Transverse colon (tissue), 4 donors: ENCODE data around the gene MRPL41. TPM values are rescaled to one million over a fixed set of nuclear protein-coding genes. Genes with fewer than 3 reads are reported as not detected.
"Not testable (repeated sequence)": the region's sequence is repeated elsewhere in the genome, so short reads cannot be mapped to it uniquely, and the experiment has no call there.

ENCODE experiments used
- DNase-seq: peaks from one replicate; pipeline ENCODE4 v3.0.0-alpha.2; 2019
- H3K27ac ChIP-seq, 4 donors: fragments of 200-600 bp; sonication (generic); 2 replicates each; pipeline ENCODE4 v1.5.1; 2016 to 2018; ENCODE audit warnings: inconsistent platforms in 4 of 4
- H3K27me3 ChIP-seq: fragments of 200-600 bp; sonication (generic); 2 replicates; pipeline ENCODE4 v1.5.1; 2017; ENCODE audit warnings: inconsistent platforms
- H3K36me3 ChIP-seq, 4 donors: fragments of 200-600 bp; sonication (generic); 2 replicates each; pipeline ENCODE4 v1.5.1; 2017 to 2019; ENCODE audit warnings: inconsistent platforms in 4 of 4
- H3K4me1 ChIP-seq, 4 donors: fragments of 200-600 bp; sonication (generic); 2 replicates each; pipeline ENCODE4 v1.5.1; 2017 to 2020; ENCODE audit warnings: inconsistent platforms in 4 of 4
- H3K4me3 ChIP-seq, 4 donors: fragments of 200-600 bp; sonication (generic); 1 replicate in 1 of 4; 2 replicates in 3 of 4; pipeline versions ENCODE4 v1.5.1 to v1.6.1; 2017 to 2019; ENCODE audit warnings: inconsistent platforms in 4 of 4
- H3K9me3 ChIP-seq, 2 donors: fragments of 200-600 bp; sonication (generic); 2 replicates each; pipeline ENCODE4 v1.5.1; 2017 to 2019; ENCODE audit warnings: inconsistent platforms in 2 of 2
- CTCF ChIP-seq, 5 experiments: fragments of 200-600 bp in 3 of 5; fragments of 450-650 bp in 2 of 5; sonication (generic) in 3 of 5; IDR thresholded peaks; 1 replicate in 2 of 5; 2 replicates in 3 of 5; pipeline ENCODE4 v1.5.1; 2016 to 2017; ENCODE audit warnings: antibody characterized with exemption in 5 of 5, inconsistent platforms in 3 of 5, mild to moderate bottlenecking in 2 of 5, moderate library complexity in 1 of 5
- EP300 ChIP-seq: sonication (generic); formaldehyde crosslinking; IDR thresholded peaks from one replicate; pipeline ENCODE4 v1.6.1; 2017; ENCODE audit warnings: antibody characterized with exemption, low read depth
- POLR2A ChIP-seq: fragments of 450-650 bp; IDR thresholded peaks from one replicate; pipeline ENCODE4 v1.6.1; 2016; ENCODE audit warnings: antibody characterized with exemption, mild to moderate bottlenecking, moderate library complexity
- POLR2AphosphoS5 ChIP-seq, 3 donors: sonication (generic); formaldehyde crosslinking; IDR thresholded peaks; one replicate each; pipeline ENCODE4 v1.6.1; 2016; ENCODE audit warnings: antibody characterized with exemption in 3 of 3
- WGBS, 2 donors: methylation state at CpG; one replicate each; pipeline ENCODE4 v1.1.5; 2018; ENCODE audit warnings: low coverage in 1 of 2; 5-methylcytosine and 5-hydroxymethylcytosine counted together
- in situ Hi-C, 4 donors: fragments of 200-750 bp; cut with MboI; loops; one replicate each; pipeline versions ENCODE4 v1.15.0 to v1.15.1; 2017; ENCODE audit warnings: low sequenced_read_pairs in 3 of 4, low pct_ligation_motif_present in 1 of 4, low pct_unique_long_range_greater_than_20kb in 1 of 4
- intact Hi-C: fragments of 100-400 bp; cut with DNase I; formaldehyde crosslinking; loops from one replicate; pipeline ENCODE4 v1.15.1; 2023; ENCODE audit warnings: low total_unique reads
- total RNA-seq, 4 donors: library from RNA; depleted of rRNA; stranded (reverse); fragments of >200 nt; gene quantifications; one replicate each; pipeline ENCODE4 v1.1.0, GENCODE V29; 2016

MRPL41 gene
- total RNA-seq, 4 donors from 2014 or later, result 109 to 144 (median 119) TPM

GRCh38 chr9:137530331-137530730 is 21.3 kb upstream of the MRPL41 start:
- H3K4me1 ChIP-seq, result peaks cover 3 to 12% (median 7%) of the 10 kb centered on the region in 4 donors
- H3K27ac ChIP-seq, result no peak overlapping the region
- no peaks in the 10 kb centered on the region for H3K27me3 ChIP-seq
- in situ Hi-C loops, result no loop called here
- H3K4me3 ChIP-seq, result no peak overlapping the region
- intact Hi-C loops, result no loop called here
- no peaks in the 10 kb centered on the region for H3K9me3 ChIP-seq
- 55 to 72% methylated on average over 5 of the region's 5 CpGs for WGBS, 2 donors
- H3K36me3 ChIP-seq, result no peaks in the 10 kb centered on the region
- TF ChIP-seq CTCF (IDR thresholded peaks at IDR 0.05) (no peak), POLR2AphosphoS5 (IDR thresholded peaks at IDR 0.05) (no peak), POLR2A (no peak), EP300 (no peak)
- no peak for DNase-seq

- in situ Hi-C loops (no loop called here), intact Hi-C loops (no loop called here)
- H3K36me3 ChIP-seq, result no peaks in the 10 kb centered on the region
- no peak for DNase-seq
- no peaks in the 10 kb centered on the region for H3K9me3 ChIP-seq
- peaks cover 3 to 12% (median 7%) of the 10 kb centered on the region in 4 donors for H3K4me1 ChIP-seq
- no peak overlapping the region for H3K4me3 ChIP-seq
- H3K27me3 ChIP-seq, result no peaks in the 10 kb centered on the region
- TF ChIP-seq POLR2AphosphoS5 (IDR thresholded peaks at IDR 0.05) (no peak), POLR2A (no peak), CTCF (IDR thresholded peaks at IDR 0.05) (no peak), EP300 (no peak)
- WGBS, 2 donors, result 67% methylated on average over 17 of the region's 17 CpGs; no CpG with 5 or more reads in 1 of the 2 donors
- H3K27ac ChIP-seq, result no peak overlapping the region
These were observed 20.4 kb upstream of the MRPL41 start for GRCh38 chr9:137531099-137531765.

- H3K27me3 ChIP-seq, H3K36me3 ChIP-seq, intact Hi-C loops, H3K27ac ChIP-seq, H3K9me3 ChIP-seq, in situ Hi-C loops, DNase-seq, H3K4me3 ChIP-seq: not testable (repeated sequence)
- 86% methylated on average over 9 of the region's 10 CpGs; no CpG with 5 or more reads in 1 of the 2 donors for WGBS, 2 donors
- H3K4me1 ChIP-seq, result peaks cover 3 to 12% (median 7%) of the 10 kb centered on the region in 4 donors
These were observed 18.7 kb upstream of the MRPL41 start for GRCh38 chr9:137532891-137533468.

DNA sequence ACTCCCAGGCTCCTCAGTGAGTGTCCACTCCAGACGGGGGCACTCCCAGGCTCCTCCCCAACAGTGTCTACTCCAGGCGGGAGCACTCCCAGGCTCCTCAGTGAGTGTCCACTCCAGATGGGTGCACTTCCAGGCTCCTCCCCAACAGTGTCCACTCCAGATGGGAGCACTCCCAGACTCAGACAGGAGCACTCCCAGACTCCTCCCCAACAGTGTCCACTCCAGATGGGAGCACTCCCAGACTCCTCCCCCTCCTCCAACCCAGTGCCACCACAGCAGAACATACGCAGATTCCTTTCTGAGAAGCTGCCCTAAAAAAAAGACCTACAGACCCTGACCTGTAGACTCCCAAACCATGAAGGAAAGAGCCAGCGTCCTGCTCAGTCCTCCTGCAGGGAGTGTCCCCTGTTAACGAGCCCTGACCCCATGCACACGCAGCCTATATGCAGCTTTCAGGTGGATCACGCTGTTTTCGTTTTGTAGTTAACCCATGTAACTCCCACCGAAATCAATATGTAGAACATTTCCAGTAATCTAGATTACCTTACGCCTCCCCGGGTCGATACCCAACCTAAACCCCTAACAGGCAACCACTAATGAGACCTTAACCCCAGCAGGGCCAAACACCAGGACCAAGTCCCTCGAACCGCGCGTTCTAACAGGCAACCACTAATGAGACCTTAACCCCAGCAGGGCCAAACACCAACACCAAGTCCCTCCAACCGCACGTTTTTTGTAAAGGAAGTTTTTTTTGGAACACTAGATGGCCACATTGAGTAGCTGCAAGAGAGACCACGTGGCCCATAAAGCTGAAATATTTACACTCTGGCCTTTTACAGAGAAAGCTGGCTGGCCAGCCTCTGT is 17.2 kb upstream of the MRPL41 start:
- intact Hi-C loops, result no loop called here
- TF ChIP-seq CTCF (IDR thresholded peaks at IDR 0.05) (peak; percentile 64 to 73 (median 68)), EP300 (no peak), POLR2AphosphoS5 (IDR thresholded peaks at IDR 0.05) (no peak), POLR2A (no peak)
- H3K9me3 ChIP-seq, result no peaks in the 10 kb centered on the region
- H3K36me3 ChIP-seq, result no peaks in the 10 kb centered on the region
- in situ Hi-C loops, result no loop called here
- no peak overlapping the region for H3K4me3 ChIP-seq
- H3K27me3 ChIP-seq, result no peaks in the 10 kb centered on the region
- peaks cover 3 to 12% (median 7%) of the 10 kb centered on the region in 4 donors for H3K4me1 ChIP-seq
- 31 to 40% methylated on average over 7 to 19 of the region's 19 CpGs for WGBS, 2 donors
- H3K27ac ChIP-seq, result peak overlapping the region in 1 of 4 donors; percentile 22
- no peak for DNase-seq
